KMS-11 (cell line): ENCODE measurements around the gene SYNPR.

Experiments
- H2AFZ ChIP-seq: fragments of 200-600 bp; sonication (generic); 2 replicates; pipeline ENCODE4 v1.6.1; 2016; ENCODE audit warnings: antibody characterized with exemption, mixed run types, low read depth
- H3K27ac ChIP-seq: fragments of 200-600 bp; sonication (generic); 2 replicates; pipeline ENCODE4 v1.6.1; 2016; ENCODE audit warnings: mild to moderate bottlenecking, mixed run types
- H3K27me3 ChIP-seq: fragments of 200-600 bp; sonication (generic); 2 replicates; pipeline ENCODE4 v1.6.1; 2017; ENCODE audit warnings: mild to moderate bottlenecking, low read depth, mixed run types, moderate library complexity; ENCODE audit not compliant: insufficient read depth
- H3K36me3 ChIP-seq: fragments of 200-600 bp; sonication (generic); 2 replicates; pipeline ENCODE4 v1.6.1; 2017; ENCODE audit warnings: mild to moderate bottlenecking, mixed run types; ENCODE audit not compliant: insufficient read depth
- H3K4me1 ChIP-seq: fragments of 200-600 bp; sonication (generic); 2 replicates; pipeline ENCODE4 v1.6.1; 2016; ENCODE audit warnings: mild to moderate bottlenecking, low read depth, mixed run types; ENCODE audit not compliant: poor library complexity, severe bottlenecking
- H3K4me2 ChIP-seq: fragments of 200-600 bp; sonication (generic); 2 replicates; pipeline ENCODE4 v1.7.0; 2016; ENCODE audit warnings: mild to moderate bottlenecking, mixed run types
- H3K4me3 ChIP-seq: fragments of 200-600 bp; sonication (generic); IDR thresholded peaks from 2 replicates; pipeline ENCODE4 v1.6.1; 2017; ENCODE audit warnings: low read depth, low read length, mixed read lengths; ENCODE audit not compliant: insufficient read depth
- H3K79me2 ChIP-seq: fragments of 200-600 bp; sonication (generic); 2 replicates; pipeline ENCODE4 v1.6.1; 2016; ENCODE audit warnings: low read depth, mixed run types; ENCODE audit not compliant: insufficient read depth
- H3K9ac ChIP-seq: fragments of 200-600 bp; sonication (generic); 2 replicates; pipeline ENCODE4 v1.6.1; 2016; ENCODE audit warnings: mild to moderate bottlenecking, mixed run types
- H4K20me1 ChIP-seq: fragments of 200-600 bp; sonication (generic); 2 replicates; pipeline ENCODE4 v1.6.1; 2016; ENCODE audit warnings: mild to moderate bottlenecking, mixed run types; ENCODE audit not compliant: insufficient read depth
- CTCF ChIP-seq: fragments of 200-600 bp; sonication (generic); conservative IDR thresholded peaks from 2 replicates; pipeline ENCODE4 v1.6.1; 2017; ENCODE audit warnings: low read depth, mild to moderate bottlenecking, antibody characterized with exemption, low read length, moderate library complexity, mixed read lengths

The SYNPR gene

DNA sequence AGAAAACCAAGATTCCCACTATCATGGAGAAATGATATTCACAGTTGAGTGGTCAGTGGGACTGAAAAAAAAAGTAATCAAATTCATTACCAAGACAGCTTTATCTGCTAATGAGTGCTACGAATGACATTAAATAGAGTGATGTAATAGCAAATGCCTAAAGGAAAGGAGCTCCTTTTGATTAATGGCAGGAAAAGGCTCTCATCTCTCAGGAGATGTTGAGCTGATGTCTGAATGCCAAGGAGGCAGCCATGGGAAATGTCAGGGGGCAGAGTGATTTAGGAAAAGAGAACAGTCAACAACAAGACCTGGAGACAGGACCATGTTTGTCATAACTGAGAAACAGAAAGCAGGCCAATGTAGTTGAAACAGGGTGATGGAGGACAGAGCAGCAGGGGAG is 277.7 kb downstream of the SYNPR start:
- Histone ChIP-seq H3K27me3 (no peaks in the 10 kb centered on the region), H3K36me3 (no peaks in the 10 kb centered on the region), H3K4me2 (no peak overlapping the region), H3K4me3 (no peak overlapping the region), H3K4me1 (no peaks in the 10 kb centered on the region), H3K27ac (no peak overlapping the region), H2AFZ (no peak overlapping the region), H3K79me2 (no peaks in the 10 kb centered on the region), H4K20me1 (no peaks in the 10 kb centered on the region), H3K9ac (no peak overlapping the region)
- TF ChIP-seq CTCF, result no peak

DNA sequence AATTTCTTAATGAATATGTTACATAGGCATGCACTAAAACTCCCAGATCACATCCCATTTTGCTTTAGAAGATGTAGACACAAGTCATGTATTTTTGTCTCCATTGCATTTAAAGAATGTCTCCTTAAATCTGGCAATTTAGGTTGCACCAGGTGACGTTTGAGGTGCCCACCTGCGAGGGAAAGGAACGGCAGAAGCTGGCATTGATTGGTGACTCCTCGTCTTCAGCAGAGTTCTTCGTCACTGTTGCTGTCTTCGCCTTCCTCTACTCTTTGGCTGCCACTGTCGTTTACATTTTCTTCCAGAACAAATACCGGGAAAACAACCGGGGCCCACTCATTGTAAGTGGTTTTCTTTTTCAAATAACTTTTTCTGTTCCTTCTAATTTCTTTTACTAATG is 278.3 kb downstream of the SYNPR start:
- TF ChIP-seq CTCF, result no peak
- no peak overlapping the region for H3K9ac ChIP-seq

GRCh38 chr3:63557912-63558311 is 279.8 kb downstream of the SYNPR start:
- H3K36me3 ChIP-seq, result no peaks in the 10 kb centered on the region
- no peak overlapping the region for H2AFZ ChIP-seq
- H3K79me2 ChIP-seq, result no peaks in the 10 kb centered on the region
- no peaks in the 10 kb centered on the region for H4K20me1 ChIP-seq
- no peak for TF ChIP-seq CTCF
- no peak overlapping the region for H3K4me2 ChIP-seq
- H3K27ac ChIP-seq, result no peak overlapping the region
- no peaks in the 10 kb centered on the region for H3K27me3 ChIP-seq
- H3K4me1 ChIP-seq, result no peaks in the 10 kb centered on the region
- H3K9ac ChIP-seq, result no peak overlapping the region
- no peak overlapping the region for H3K4me3 ChIP-seq

More for the DNA sequence above, 278.3 kb downstream of the SYNPR start:
- H4K20me1 ChIP-seq, result no peaks in the 10 kb centered on the region
- no peak overlapping the region for H3K4me3 ChIP-seq
- no peaks in the 10 kb centered on the region for H3K36me3 ChIP-seq
- H3K4me2 ChIP-seq, result no peak overlapping the region
- H3K4me1 ChIP-seq, result no peaks in the 10 kb centered on the region
- H2AFZ ChIP-seq, result no peak overlapping the region
- no peaks in the 10 kb centered on the region for H3K27me3 ChIP-seq
- H3K79me2 ChIP-seq, result no peaks in the 10 kb centered on the region
- H3K27ac ChIP-seq, result no peak overlapping the region

GRCh38 chr3:63559884-63560283 is 281.8 kb downstream of the SYNPR start:
- no peaks in the 10 kb centered on the region for H3K27me3 ChIP-seq
- no peak overlapping the region for H3K4me3 ChIP-seq
- no peaks in the 10 kb centered on the region for H3K4me1 ChIP-seq
- H4K20me1 ChIP-seq, result no peaks in the 10 kb centered on the region
- no peak overlapping the region for H3K9ac ChIP-seq
- H3K4me2 ChIP-seq, result no peak overlapping the region
- TF ChIP-seq CTCF, result no peak
- H3K27ac ChIP-seq, result no peak overlapping the region
- no peak overlapping the region for H2AFZ ChIP-seq
- no peaks in the 10 kb centered on the region for H3K79me2 ChIP-seq
- no peaks in the 10 kb centered on the region for H3K36me3 ChIP-seq
